Measurements from ENCODE around the gene RIMS4.
A peak's percentile ranks its signal among the peaks of the same experiment; 100 is the strongest.
"Not testable (repeated sequence)": the region's sequence is repeated elsewhere in the genome, so short reads cannot be mapped to it uniquely, and the experiment has no call there.

The RIMS4 gene

DNA sequence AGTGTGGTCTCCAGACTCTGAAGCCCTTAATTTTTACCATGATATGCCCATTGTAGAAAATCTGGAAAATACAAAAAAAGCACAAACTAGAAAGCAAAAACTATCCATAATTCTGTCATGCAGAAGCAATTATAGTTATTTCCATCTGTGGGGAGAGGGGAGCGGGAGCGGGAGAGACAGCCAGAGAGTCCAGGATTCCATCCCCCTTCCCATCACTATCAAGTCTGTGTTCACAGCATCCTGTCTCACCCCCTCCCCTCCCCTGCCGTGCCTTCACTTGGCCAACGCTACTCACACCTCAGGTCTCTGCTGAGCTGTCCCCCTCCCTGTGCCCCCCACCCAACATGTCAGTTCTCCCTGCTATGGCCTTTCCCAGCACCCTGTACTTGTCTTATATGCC, 14.5 kb downstream of the RIMS4 start:
- DNase-seq (ENCODE audit: low spot score), result no peak

DNA sequence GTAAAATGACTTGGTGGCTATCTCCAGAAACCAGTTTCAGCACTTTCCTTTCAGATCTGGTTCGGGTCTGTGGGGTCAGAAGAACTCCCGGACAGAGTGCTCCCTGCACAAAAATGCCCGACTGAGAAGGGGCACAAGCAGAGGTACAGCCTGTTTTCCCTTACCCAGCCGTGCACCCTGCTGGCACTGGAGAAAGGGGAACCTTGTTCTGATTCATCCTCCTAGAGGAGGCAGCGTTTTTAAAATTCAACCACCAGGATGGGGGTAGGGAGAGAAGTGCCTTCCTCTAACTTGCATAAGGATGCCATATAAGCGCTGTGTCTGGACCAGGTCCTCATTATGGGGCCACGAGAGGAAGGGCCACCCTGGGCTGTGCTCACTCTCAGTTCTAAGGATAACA, 17.6 kb downstream of the RIMS4 start:
- DNase-seq (ENCODE audit: low spot score), result no peak

DNA sequence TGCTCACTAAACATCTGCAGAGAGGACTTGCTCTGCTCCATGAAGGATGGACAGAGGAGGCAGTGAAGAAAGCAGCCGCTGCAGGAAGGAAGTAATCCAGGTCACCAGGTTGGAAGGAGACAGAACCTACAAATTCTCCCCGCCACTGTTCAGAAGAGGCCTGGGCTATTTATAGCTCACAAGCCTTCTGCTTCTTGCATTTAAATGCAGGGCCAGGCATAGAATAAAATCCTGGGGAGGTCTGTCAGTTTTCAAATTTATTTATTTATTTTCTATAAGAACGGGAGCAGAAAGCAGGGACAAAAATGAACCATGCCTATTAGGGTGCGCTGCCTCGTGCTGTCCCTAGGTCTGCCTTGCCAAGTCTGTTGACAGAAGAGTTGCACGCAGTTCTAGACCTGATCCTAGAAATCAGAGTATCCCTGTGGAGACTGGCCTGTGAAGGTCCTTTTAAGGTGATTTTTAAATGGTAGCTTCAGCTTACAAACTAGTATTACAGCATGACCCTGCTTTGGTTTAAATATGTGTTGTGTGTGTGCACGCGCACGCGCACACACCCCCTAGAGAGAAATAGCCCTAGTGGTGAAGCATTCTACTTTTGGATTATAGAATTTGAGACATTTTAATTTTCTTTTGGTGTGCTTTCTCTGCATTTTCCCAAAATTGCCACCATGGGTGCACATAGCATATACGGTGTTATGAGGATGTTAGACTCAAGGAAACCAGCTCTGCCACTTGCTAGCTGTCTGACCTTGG, 19.5 kb downstream of the RIMS4 start:
- no peak for DNase-seq (ENCODE audit: low spot score)

DNA sequence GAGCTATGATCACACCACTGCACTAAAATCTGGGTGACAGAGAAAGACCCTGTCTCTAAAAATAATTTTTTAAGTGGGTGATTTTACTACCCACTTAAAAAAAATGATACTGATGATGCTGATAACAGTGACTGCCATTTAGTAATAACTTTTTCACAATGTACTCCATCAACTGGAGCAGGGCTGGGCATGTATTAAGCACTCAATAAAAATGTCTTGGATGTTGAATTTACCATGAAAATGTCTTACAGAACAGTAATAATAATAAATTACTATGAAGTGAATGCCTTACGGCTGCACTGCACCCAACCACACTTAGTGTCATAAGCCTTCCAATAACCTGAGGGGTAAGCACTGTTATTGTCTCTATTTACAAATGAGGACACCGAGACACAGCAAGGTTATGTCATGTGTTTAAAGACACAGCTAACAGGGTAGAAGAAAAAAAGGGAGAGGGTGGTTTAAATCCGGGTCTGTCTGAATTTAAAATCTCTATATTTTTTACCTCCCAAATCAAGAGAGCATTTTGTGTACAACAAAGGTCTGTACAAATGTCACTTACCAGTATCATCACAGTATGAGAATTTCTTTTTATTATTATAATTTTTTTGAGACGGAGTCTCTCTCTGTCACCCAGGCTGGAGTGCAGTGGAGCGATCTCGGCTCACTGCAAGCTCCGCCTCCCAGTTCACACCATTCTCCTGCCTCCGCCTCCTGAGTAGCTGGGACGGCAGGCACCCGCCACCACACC, 21.5 kb downstream of the RIMS4 start:
- no peak for DNase-seq (ENCODE audit: low spot score)

DNA sequence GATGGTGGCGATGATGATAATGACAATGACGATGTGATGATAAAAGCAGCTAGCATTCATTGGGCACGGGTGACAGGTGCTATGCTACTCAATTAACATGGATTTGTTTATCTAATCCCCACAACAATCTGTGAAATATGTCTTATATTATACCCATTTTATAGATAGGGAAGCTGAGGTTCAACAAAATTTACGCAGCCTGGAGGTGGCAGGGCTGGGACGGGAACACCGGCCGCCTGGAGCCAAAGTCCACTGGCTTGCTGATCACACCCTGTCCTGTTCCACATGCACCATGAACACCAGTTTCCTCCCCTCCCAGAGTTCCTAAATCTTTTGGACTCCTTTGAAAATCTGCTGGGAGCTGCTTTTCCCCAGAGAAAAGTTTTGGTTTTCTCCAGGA, 23.0 kb downstream of the RIMS4 start:
- DNase-seq (ENCODE audit: low spot score), result no peak

DNA sequence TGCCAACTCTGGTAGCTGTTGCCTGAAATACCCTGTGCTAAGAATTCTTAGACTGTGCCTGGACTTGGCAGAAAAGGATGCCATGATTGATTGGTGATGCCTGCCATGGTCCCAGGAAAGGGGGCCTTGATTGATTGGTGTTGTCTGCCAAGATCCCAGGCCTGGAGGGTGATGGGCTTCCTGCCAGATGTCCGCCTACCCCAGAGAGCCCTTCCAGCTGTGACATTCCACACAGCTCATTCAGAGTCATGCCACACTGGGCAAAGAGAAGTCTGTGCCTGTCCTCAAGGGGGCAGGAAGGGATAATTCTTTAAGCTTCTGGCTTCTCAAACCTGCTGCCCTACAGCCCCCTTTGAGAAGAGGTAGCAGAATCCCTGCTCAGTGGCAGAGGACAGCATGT, 24.6 kb downstream of the RIMS4 start:
- no peak for DNase-seq (ENCODE audit: low spot score)

DNA sequence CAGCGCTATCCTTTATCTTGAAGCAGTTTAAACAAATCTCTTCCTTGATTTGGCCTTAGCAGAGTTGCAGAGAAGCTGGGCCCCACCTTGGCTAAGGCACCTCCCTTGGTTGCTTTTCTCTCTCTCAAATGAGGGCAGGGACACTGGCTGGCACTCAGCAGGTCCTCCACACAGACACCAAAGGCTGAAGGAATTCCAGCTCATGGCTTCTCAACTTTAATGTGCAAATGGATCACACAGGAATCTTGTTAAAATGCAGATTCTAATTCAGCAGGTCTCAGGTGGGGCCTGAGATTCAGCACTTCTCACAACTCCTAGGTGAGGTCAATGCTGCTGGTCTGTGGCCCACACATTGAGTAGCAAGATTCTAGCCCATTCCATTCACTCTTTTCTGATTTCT, 25.7 kb downstream of the RIMS4 start:
- DNase-seq (ENCODE audit: low spot score), result no peak

DNA sequence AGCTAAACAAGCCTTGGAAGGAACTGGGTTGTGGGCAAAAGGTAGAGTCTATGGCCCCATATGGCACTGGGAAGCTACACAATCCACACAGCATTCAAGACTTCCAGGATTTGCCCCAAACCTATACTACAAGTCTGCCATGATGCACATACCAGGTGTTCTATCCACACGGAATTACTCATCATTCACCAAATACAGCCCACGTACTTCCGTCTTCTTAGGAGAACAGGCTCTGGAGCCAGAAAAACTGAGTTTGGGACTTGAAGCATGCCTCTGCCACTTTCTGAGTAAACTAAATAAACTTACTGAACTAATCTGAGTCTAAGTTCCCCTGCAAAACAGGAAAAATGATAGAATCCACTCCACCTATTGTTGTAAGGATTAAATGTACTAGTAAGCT, 28.6 kb downstream of the RIMS4 start:
- no peak for DNase-seq (ENCODE audit: low spot score)

DNA sequence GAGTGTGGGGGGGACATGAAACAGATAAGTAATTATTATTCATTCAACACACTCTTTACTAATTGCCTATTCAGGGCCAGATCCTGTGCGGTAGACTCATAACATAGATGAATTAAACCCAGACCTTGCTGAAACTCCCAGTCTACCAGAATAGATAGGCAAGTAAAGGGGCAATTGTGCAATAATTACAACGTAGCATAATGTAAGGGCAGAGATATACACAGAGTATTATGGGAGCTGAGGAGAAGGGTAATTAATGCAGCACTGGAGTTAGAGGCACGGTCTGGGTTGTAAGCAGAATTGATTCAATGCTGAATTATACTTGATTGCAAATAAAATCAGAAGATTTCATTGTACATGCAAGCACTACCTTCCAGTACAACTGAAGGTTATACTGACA, 29.2 kb downstream of the RIMS4 start:
- no peak for DNase-seq (ENCODE audit: low spot score)

DNA sequence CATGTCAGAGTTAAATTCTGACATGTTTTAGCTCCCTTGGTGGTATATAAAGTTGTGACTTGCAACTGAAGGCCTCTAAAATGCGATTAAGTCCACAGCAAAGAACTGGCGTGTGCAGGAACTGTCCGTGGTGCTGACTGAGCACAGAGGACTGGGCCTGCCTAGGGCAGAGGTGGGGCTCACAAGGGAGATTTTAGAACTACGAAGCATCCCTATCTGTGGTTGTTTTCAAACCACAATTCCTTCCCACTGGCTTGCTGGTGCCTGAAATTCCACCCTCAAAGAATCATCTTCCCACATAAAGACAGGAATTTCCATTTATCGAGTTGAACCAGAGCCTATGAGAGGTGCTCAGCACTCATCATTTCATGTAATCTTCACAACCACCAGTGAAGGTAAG, 30.1 kb downstream of the RIMS4 start:
- DNase-seq (ENCODE audit: low spot score), result peak; percentile 48

DNA sequence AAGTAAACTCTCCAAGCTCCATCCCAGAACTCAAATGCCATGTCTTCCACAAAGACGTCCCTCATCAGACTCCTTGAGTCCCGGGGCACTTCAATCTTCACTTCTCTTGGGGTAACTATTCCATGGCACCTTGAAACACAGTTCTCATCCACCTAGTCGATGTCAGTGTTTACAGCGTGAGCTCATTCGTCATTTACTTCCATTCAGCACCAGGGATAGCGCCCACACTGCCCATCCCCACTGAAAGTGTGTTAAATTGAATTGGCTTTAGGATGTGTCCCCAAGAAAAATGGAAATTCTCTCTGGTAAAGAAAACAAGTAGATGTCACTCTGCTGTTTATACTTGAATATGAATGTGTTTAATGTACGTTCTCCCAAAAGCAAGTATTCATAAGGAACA, 33.4 kb downstream of the RIMS4 start:
- no peak for DNase-seq (ENCODE audit: low spot score)

DNA sequence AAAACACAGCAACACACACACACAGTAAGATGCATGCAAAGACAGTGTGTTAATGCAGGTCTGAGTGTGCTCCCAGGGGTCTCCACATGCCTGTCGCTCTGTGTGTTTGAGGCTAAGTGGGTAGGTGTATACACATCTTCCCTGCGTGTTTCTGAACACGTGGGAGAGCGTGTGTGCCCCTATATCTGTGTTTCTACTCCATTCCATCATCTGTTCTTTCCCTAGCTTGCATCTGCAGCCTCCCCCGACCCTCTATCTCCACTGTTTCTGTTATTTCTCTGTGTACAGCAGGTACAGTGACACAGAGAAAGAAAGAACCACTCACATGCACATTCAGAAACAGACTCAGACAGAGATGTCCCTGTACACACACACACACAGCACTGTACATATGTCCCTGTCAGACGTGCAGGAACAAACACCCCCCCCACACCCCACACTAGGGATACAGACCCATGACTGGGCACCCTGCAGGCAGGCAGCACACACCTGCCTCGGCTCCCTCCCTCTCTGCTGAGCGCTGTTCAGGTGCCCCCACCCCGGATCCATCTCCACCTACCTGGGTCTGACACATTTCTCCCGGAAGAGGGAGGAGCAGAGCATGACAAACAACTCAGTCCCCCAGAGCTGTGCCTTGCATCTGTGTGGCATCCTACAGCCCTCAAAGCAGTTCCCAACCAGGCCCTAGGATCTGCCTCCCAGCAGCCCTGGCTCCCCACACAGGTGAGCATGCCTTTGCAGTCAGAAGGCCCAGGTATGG, 37.1 kb downstream of the RIMS4 start:
- no peak for DNase-seq (ENCODE audit: low spot score)

DNA sequence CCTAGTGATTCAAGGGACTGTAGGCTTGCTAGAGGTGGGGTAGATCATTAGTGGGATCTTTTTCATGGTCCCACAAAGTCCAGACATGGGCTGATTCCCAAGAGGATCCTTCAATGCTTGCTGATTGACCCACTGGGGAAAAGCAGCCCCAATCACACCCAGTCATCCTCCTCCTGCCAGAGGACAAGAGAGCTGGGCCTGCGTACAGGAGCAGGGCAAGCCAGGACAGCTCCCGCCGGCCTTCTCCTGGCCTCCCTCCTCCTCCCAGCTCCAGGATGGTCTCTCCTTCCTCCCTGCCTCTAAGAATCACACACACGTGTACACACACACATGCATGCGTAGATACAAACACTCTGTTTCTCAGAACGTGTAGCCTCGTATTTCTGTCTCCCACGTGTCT, 37.7 kb downstream of the RIMS4 start:
- no peak for DNase-seq (ENCODE audit: low spot score)

DNA sequence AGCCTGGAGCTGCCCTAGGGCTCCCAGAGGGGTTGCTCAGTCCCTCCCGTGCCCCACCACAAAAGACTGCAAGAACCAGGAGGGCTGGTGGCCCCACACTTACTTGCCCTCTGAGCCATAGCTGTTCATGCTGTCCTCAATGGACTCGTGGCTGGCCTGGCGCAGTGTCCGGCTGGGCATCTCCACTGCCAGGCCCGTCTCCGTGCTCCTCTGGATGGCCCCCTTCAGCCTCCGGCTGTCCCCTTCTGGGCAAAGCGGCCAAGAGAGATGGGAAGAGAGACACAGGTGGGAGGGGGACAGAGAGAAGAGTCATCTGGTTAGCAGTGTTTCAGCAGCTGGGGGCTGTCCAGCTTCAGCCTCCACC, 39.2 kb downstream of the RIMS4 start:
- no peak for DNase-seq (ENCODE audit: low spot score)

DNA sequence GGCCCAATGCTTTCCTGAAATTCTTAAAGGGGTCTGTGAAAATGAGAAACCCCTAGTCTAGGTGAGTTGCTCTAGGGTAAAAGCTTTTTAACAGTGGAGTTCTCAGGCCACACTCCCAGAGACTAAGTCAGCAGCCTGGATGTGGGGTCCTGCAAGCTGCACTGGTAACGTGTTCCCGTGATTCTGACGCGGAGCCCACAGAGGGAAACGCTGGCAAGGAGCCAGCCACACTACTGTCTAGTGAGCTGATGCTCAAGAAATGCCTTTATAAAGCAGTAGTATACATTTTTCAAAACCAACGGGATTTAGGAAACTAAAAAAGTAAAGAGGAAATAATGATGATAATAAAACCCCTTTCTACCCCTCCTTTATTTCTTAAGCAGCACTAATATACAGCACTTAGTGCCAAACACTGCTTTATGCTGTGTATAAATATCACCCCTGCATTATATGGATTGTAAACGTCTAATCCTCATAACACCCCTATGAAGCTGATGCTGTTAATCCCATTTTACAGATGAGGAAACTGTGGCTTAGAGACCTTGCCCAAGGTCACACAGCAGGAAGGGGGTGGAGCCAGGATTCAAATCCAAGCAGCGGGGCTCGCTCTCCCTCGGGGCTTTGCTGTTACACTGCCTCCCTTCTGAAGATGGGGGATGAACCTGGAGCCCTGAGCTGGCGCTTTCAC, 39.7 kb downstream of the RIMS4 start:
- DNase-seq (ENCODE audit: low spot score), result no peak

DNA sequence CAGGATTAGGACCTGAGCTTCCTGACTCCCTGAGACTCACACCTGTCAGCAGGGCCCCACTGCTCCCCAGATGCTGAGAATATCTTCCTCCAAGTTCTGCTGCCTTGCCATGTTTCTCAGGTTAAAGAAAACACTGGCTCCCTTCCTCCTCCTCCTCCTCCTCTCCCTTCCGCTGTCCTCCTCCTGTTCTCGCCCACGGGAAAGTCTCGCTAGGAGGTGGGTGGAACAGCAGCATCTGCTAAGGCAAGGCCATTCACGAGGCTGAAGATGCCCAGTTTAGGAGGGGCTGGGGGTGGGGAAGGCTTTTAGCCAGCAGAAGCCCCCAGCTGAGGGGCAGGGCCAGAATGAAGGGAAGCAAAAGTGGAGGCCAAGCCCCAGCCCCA, 40.9 kb downstream of the RIMS4 start:
- DNase-seq (ENCODE audit: low spot score), result no peak

DNA sequence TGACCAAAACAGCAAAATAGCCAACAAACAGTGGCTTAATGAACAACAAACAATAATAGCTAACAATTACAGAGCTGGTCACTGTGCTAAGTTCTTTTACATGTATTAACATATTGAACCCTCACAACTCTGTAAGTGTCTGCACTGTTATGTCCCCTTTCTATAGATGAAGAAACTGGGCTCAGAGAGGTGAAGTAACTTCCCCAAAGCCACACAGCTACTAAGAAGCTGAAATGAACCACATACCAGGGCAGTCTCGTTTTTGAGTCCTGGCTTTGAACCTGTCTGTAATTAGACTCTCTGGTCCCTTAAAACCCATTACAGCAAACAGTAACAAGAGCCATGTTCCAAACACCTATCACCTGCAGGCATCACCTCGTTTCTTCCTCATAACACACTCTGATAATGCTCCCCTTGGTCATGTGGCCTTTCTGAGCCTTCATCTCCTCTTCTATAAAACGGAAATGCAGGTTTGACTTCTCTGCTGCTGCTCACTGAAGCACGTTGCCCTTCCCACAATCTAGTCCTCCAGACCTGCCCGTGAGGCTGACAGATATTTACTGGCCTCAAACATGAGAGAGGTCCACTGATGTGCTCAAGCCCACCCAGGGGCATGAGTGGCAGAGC, 41.4 kb downstream of the RIMS4 start:
- DNase-seq (ENCODE audit: low spot score), result no peak

DNA sequence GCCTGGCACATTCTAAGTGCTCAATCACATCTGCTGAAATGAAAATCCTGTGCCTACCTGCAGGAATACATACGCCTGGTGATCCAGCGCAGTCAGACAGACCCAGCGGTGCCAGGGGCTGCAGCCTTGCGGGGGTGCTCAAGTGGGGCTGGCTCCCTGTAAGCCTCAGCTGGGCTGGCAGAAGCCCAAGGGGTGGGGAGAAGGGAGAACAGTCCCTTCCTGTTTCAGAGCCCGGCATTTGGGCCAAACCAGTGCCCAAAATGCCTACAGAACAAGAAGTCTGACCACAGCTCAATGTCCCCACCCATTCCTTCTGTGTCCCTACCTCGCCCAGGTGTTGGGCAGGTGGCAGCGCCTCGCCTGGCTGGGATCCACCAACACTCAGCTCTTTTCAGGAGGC, 42.1 kb downstream of the RIMS4 start:
- no peak for DNase-seq (ENCODE audit: low spot score)

DNA sequence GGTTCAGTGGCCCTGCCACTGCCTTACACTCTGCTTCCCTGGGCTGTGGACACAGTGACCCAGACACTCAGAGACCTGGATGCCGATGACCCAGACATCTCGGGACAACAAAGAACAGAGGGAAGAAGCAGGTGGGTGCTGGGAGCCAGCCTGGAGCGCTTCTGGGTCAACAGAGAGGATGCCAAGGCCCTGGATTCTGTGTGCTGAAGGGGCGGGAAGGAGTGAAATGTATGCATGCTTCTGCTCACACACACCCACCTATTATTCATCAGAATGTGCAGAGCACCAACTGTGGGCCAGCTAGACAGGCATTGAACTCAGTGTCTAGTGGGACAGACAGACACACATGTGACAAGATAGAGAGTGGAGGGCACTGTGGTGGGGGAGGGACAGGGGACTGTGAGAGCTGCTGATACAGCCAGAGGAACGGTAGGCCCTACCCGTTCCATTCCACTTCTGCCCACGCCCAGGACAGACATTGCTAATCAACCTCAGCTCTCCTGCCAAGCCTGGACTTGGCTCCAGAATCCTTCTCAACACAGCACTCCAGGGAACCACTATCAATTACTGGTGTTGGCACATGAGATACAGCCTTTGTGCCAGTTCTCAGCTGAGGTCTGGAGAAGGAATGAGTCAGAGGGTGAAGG, 44.5 kb downstream of the RIMS4 start:
- DNase-seq (ENCODE audit: low spot score), result no peak

DNA sequence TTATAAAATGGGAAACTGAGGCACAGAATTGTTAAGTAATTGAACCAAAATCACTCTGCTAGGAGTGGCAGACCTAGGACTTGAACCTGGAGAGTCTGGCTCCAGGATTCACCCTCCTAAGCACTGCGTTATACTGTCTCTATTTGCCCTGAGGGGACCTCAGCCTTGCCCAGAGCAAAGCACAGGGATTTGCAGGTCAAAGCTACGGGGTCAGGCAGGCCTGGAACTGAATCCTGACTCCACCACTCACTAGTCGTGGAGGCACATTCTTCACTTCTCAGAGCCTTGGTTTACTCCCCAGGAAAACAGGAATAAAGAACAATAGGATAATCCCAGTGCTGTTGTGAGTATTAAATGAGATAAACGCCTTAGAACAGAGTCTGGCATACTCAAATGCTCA, 45.3 kb downstream of the RIMS4 start:
- no peak for DNase-seq (ENCODE audit: low spot score)

DNA sequence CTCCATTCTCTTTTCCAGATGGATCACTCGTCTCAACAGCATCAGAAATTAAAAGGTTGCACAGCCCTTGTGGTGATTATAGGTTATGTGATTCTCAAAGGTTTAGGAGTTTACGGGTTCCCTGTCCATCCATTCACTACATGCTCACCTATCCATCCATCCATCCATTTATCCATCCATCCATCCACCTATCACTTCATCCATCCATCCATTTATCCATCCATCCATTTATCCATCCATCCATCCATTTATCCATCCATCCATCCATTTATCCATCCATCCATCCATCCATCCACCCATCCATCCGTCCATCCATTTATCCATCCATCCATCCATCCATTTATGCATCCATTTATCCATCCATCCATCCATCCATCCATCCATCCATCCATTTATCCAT, 46.5 kb downstream of the RIMS4 start:
- DNase-seq (ENCODE audit: low spot score), result not testable (repeated sequence)
